COLO829 (cell line): ENCODE measurements around the gene MYL4.
"Not testable (repeated sequence)": the region's sequence is repeated elsewhere in the genome, so short reads cannot be mapped to it uniquely, and the experiment has no call there.

Experiments used
- DNase-seq: peaks from one replicate; pipeline ENCODE4 v3.0.0; 2012; ENCODE audit warnings: low spot score

MYL4 gene

DNA sequence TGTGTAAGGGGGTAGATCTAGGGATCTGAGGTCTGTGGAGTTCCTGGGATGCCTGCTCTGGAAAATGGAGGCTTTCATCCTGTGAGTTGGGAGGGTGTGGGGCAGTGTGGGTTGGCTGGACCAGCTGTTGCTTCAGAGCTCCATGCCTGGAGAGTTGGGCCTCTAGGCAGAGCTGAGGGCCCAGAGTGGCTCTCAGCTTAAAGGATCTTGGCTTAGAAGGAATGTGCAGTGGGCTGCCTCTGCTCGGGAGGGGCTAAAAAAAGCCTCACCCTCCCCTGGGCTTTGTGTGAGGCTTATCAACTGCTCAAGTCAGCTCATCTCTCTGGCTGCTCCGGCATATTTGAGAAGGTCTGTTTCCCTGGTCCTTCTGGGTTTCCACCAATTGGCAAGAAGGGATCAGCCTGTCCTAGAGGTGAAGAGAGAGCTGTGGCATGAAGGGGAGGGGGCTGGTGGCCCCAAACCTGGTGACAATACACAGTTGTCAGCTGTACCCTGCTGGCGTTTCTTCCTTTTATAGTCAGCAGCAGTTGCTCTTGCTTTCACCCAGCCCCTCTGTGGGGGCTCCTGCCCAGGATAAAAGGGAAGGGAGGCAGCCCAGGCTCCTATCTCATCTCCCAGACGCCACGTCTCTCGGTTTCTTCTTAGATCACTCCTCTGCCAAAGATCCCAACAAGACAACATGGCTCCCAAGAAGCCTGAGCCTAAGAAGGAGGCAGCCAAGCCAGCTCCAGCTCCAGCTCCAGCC is at the start of gene MYL4:
MYL4 (plus strand) TSS at position 605 of the 745 bp plus-strand sequence; CDS start at position 680, 75 bp downstream.
- no peak for DNase-seq

DNA sequence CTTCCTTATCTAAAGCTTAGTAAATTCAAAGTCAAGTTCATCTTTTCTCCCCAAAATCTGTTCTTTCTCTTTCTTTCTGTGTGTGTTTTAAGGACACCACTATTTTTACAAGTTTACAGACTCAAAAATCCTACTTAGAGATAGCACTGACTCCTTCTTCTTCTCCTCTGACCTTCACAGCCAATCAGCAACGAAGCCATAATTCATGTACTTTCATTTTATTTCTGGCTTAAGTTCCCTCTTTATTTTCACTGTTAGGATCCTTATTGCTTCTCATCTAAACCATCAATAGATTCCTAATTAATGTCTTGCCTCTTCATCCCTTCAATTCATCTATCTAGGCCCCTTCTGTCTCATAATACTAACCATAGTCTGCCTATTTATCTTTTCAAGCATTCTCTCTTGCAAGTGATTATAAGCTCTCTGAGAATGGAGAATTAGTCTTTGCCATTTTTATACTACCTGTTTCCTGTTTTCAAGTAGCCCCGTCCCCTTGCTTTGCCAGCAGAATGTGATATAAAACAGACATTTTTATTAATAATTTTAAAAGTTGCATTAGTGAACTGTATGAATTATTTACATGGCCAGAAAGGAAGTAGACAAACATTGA is 47.0 kb upstream of the MYL4 start:
- DNase-seq = no peak

- no peak for DNase-seq
Observed at GRCh38 chr17:47164263-47164662, 44.9 kb upstream of the MYL4 start.

DNA sequence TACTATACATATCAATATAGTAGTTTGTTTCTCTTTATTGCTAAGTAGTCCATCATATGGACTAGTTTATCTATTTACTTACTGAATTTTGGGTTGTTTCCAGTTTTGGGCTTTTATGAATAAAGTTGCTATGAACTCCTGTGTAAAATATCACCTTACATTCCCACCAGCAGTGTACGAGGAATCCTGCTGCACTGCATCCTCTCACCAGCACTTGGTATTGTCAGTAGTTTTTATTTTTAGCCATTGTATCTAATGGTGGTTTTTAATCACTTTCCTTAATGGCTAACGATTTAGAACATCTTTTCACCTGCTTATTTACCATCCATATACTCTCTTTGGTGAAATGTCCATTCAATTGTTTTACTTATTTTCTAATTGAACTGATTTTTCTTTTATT is 44.0 kb upstream of the MYL4 start:
- DNase-seq = no peak

GRCh38 chr17:47166854-47167253 is 42.3 kb upstream of the MYL4 start:
- not testable (repeated sequence) for DNase-seq

DNA sequence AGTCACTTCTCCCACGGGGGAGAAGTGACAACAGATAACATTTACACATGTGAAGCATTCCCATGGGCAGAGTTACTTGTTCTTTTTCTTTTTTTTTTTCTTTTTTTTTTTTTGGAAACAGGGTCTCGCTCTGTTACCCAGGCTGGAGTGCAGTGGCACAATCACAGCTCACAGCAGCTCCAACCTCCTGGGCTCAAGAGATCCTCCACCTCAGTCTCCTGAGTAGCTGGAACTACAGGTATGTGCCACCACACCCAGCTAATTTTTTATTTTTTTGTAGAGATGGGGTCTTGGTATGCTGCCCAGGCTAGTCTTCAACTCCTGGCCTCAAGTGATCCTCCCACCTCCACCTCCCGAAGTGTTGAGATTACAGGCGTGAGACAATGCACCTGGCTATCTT is 40.3 kb upstream of the MYL4 start:
- DNase-seq = not testable (repeated sequence)

GRCh38 chr17:47170710-47171109 is 38.4 kb upstream of the MYL4 start:
- DNase-seq = no peak

DNA sequence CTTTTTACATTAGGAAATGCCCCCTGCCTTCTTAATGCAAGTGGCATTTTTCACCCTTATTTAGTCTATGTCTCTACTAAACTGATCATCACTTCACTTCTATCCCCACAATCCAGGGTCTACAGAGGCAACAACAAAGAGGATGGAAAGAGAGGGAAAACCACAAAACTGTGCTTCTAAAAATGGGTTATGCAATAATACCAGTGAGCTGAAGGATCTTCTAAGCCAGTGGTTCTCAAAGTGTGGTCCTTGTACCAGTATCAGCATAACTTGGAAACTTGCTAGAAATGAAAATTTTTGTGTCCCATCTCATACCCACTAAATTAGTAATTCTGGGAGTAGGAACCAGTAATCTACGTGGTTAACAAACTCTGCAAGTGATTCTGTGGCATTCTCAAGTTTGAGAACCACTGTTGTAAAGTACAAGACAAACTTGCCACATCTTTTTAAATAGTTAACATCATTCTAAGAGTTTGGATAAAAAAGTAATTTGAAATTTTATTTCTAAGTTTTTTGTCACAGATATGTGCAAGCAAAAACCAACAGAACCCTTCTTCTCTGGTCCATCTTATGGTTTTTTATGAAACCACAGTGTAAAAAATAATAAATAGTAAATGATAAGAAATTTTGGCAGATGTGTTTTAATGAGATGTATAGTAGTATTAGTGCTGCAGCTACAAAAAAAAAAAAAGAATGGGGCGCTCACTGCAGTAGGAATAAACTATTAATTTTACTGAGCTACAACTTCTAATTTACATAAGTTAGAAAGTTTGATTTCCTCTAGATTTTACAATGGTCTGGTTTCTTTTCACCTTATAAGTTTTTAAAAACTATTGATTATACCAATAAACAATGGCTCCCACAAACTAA is 36.2 kb upstream of the MYL4 start:
- no peak for DNase-seq

DNA sequence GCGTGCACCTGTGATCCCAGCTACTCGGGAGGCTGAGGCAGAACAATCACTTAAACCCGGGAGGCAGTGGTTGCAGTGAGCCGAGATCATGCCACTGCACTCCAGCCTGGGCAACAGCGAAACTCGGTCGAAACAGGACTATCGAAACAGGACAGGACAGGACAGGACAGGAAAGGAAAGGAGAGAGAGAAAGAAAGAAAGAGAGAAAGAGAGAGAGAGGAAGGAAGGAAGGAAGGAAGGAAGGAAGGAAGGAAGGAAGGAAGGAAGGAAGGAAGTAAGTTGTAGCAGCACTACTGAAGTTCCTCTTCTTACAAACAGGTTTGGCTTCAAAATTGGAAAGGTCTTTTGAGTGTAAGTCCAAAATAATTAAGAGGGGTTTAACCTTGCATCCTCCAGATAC is 34.3 kb upstream of the MYL4 start:
- DNase-seq = not testable (repeated sequence)

DNA sequence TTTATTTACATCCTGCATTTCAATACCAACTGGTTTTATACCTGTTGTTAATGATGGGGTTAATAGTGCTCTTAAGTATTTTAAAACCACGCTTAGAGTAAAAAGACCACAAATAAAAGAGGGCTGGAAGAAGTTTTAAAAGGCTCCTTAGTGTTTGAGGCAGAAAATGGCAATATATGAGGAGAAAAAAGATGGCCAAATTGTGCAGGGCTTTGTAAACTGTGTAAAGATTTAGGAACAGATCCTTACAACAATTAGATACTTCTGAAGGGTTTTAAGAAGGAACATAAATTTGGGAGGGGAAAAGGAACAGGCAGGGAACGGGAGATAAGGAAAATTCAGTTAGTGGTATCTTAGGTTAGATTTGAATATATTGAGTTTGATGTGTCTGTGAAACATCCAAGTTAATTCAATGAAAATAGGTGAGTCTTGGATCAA is 32.7 kb upstream of the MYL4 start:
- DNase-seq = no peak

DNA sequence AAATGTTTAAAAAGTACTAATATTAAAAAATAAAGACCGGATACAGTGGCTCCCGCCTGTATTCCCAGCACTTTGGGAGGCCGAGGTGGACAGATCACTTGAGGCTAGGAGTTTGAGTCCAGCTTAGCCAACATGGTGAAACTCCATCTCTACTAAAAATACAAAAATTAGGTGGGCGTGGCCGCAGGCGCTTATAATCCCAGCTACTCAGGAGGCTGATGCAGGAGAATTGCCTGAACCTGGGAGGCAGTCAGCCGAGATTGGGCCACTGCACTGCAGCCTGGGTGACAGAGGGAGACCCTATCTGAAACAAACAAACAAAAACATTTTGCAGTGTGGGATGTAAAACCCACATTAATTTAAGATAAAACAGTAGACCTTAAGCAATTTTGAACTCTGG is 31.9 kb upstream of the MYL4 start:
- no peak for DNase-seq

DNA sequence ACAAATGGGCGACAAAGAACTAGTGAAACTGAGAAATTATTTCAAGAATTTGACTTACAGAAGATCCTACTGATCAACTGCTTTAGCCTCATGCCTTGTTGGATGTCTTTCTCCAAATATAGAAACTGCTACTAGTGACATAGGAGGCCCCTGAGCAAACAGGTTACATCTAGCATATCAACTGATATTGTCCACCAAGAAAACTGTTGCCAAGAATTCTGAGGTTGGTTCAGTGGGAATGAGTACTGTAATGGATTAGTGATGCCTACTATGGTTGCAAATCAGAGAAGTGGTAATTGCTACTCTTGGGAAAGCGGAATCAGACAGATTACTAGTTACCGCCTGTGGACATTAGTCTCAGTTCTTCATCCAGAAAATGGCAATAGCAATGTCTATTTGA is 30.0 kb upstream of the MYL4 start:
- DNase-seq = no peak

- DNase-seq = no peak
Observed at GRCh38 chr17:47180337-47180736, 28.8 kb upstream of the MYL4 start.

DNA sequence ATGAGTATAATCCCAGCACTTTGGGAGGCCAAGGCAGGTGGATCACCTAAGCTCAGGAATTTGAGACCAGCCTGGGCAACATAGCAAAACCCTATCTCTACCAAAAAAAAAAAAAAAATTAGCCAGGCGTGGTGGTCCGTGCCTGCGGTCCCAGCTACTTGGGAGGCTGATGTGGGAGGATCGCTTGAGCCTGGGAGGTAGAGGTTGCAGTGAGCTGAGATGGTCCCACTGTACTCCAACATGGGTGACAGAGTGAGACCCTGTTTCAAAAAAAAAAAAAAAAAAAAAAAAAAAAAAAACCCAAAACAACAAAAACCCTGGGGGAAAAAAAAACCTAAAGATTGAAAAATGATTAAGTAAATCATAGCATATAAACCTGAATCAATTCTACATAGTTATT is 28.2 kb upstream of the MYL4 start:
- DNase-seq = not testable (repeated sequence)

DNA sequence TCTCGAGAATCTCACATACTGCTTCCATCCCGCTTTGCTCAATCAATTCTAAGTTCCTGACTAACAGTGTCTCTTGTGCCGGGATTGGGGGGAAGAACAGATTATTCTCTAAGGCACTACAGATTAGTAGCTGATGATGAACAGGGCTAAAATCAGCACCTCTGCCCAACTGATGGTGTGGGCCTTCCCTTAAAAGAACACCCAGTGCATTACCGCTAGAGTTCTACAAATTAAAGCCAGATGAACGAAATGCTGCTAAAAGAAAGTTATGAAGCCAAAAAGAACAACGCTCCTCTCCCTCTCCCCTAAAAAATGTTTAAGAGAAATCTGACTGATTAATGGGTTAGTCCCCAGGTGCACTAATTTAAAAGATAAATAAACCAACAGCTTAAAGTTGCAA is 24.5 kb upstream of the MYL4 start:
- no peak for DNase-seq

GRCh38 chr17:47188271-47188875 is 20.8 kb upstream of the MYL4 start:
- peak; percentile 22 for DNase-seq

- DNase-seq = peak; percentile 99
Observed at GRCh38 chr17:47188876-47189731, 20.0 kb upstream of the MYL4 start, which contains the start of gene CDC27. CDC27 (minus strand) TSS chr17:47189295; CDS start chr17:47189172, 123 bp downstream.

DNA sequence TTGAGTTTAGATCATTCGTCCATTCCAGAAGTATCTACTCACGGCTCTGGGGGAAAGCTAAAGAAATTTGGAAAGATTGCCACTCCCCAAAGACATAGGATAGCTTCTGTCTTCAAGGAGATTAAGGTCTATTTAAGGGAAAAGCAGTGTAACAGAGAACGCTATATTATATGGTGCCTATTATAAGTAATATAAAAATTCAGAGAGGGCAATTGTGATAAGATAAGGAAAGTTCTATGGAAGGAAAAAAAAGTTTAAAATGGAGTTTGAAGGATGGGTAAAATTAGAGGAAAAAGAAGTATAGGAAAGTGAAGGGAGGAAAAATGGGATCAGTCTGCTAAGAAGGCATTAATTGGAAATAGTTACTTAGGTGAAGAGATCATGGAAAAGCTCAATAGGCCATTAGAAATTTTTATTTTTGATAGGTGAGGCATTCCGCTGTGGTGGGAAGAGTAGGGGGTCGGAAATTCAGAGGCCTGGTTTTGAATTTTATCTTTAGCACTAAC is 19.4 kb upstream of the MYL4 start:
- DNase-seq = no peak

- no peak for DNase-seq
Observed at GRCh38 chr17:47190243-47190642, 18.9 kb upstream of the MYL4 start.

DNA sequence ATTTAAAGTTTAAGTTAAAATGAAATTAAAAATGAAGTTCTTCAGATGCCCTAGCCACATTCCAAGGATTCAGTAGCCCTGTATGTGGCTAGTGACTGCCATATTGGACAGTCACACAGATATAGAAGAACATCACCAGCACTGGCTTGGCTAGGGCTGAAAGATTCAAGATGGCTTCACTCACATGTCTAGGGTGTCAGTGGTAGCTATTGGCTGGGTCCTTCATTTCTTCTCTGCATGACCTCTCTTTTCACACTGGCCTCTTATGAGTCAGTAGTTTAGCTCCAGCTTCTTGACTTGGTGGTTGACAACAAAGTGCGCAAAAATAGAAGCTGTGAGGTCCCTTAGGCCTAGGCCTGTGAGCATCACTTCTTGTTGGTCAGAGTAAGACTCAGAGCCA is 18.4 kb upstream of the MYL4 start:
- DNase-seq = no peak

- DNase-seq = no peak
Observed at GRCh38 chr17:47192554-47192953, 16.6 kb upstream of the MYL4 start.
